DMS79 treated with DMSO at 0.1 percent for 48 hours (cell line): ENCODE results near the gene GPATCH4.
"Not testable (repeated sequence)": the region's sequence is repeated elsewhere in the genome, so short reads cannot be mapped to it uniquely, and the experiment has no call there.

Source experiments
- DNase-seq: peaks from one replicate; lab custom pipeline; 2025; lab: John Stamatoyannopoulos, UW

Gene GPATCH4

DNA sequence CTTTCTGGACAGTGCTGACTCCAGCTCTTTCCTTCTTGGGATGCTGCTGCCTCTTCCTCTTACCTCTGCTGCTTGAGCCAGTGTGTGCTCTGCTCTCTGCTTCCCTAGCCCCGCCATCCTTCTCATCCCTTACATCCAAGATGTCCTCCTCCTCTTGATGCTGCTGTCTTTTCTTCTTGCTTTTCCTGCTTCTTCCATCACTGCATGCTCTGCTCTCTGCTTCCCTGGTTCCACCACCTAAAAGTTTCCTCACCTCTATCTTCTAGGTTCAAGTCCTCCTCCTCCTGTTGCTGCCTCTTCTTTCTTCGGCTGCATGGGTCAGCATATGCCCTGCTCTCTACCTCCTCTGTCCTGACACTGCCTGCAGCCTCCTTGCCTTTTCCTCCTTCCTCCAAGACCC is 6.3 kb downstream of the GPATCH4 start:
- no peak for DNase-seq

DNA sequence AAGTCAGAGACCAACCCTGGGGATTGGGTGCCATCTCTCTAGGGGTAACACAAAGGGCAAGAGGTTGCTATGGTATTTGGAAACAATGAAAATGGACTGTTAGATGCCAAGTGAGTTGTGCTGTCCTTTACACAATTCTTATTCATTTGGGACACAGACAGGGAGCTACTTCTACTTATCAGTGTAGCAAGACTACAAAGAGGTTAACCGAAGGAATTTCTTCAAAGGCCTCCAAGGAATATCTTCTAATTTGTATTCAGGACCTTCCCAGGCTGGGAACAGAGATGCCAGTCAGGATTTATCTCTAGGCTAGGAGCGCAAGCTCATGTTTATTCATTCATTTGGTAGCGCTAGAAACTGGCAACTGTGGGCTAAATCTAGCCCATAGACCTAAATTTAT is 7.1 kb downstream of the GPATCH4 start:
- DNase-seq, result no peak

GRCh38 chr1:156593661-156593989 is 7.7 kb downstream of the GPATCH4 start:
- DNase-seq, result no peak

DNA sequence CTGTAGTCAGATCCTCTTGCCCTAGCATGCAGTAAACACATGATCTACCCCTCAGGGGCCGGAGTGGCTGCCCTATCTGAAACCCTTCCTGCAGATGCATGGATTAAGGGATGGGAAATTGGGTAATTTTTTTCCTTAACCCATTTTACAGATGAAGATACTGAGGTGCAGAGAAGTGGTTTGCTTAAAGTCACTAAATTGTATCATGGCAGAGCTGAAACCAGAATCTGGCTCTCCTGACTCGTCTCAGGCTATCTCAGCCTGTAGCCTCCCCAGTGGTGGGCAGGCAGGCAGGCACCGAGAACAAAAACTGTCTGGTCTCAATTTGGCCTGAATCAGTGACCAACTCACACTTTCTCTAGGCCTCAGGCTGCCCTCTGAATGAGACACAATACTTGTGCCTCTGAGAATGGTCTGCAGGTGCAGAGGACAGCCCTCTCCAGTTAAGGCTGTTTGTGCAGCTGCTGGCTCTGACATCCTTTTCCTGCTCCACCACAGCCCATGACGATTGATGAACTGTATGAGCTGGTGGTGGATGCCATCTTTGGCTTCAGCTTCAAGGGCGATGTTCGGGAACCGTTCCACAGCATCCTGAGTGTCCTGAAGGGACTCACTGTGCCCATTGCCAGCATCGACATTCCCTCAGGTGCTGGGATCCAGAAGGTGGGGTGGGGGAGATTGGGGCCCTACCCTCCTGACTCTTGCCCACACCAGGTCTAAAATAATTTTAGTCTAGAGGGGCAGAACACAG is 8.2 kb downstream of the GPATCH4 start:
- no peak for DNase-seq

DNA sequence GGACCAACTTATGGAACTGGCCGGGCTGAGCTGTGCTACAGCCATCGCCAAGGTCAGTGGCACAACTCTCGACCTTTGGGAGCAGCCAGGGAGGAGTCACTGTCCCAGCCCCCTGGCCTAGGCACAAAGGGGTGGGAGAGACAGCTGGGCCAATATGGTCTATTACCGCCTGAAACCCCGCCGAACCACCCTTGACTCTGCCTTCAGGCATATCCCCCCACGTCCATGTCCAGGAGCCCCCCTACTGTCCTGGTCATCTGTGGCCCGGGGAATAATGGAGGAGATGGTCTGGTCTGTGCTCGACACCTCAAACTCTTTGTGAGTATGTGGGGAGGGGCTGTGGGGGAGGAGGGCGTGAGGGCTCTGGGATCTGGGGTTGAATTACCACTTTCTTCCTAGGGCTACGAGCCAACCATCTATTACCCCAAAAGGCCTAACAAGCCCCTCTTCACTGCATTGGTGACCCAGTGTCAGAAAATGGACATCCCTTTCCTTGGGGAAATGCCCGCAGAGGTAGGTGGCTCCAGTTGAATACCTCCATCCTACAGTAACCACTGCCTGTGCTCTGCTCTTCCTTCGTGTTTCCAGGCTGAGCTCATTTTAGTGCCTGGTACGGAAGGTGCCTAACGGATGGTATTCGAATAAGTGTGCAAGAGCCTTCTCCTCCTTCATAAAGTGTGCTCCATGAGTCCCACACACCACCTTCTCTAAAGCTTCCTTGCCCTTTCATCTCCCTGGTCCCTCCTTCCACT is 8.9 kb downstream of the GPATCH4 start:
- DNase-seq, result no peak

DNA sequence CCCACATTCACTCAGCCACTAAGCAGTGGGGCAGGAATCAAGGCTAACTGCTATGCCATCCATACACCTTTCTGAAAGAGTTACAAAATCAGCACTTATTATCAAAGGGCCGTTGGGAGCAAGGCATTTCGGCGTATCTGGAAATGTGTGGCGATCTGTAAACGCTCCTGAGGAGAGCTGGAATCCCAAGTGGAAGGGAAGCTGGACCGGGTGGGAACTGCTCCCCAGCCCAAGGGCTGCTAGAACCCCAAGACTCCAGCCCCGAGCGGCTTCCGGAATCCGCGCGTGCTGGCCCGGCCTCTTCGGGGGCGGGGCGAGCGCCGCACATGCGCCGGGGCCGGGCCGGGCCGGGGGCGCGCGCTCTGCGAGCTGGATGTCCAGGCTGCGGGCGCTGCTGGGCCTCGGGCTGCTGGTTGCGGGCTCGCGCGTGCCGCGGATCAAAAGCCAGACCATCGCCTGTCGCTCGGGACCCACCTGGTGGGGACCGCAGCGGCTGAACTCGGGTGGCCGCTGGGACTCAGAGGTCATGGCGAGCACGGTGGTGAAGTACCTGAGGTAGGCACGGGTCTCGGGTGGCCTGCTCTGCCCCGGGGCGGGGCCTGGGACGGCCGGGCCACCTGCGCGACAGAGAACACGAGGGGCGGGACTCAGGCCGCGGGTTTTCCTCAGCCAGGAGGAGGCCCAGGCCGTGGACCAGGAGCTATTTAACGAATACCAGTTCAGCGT is 9.7 kb downstream of the GPATCH4 start, which contains the start of gene NAXE:
Gene NAXE, plus strand, starts transcription at position 345 of the 726 bp plus-strand sequence. Its CDS starts 29 bp downstream, at position 374.
- peak; percentile 44 for DNase-seq

GRCh38 chr1:156591181-156591431 is 10.2 kb downstream of the GPATCH4 start:
- DNase-seq, result no peak

GRCh38 chr1:156590326-156591180 is 10.7 kb downstream of the GPATCH4 start:
- DNase-seq, result no peak

DNA sequence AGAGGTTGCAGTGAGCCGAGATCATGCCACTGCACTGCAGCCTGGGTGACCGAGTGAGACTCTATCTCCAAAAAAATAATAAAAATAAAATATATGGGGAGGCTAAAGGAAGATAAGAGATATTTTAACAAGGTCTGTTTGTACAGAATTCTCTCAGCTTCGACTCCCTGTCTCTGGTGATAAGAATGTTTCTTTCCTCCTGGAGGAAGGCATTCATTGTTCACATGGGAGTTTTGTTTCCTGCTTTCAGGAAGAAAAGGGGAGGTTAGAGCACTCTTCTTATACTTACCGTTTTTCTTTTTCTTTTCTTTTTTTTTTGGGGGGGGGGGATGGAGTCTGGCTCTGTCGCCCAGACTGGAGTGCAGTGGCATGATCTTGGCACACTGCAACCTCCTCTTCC is 11.7 kb downstream of the GPATCH4 start:
- no peak for DNase-seq

DNA sequence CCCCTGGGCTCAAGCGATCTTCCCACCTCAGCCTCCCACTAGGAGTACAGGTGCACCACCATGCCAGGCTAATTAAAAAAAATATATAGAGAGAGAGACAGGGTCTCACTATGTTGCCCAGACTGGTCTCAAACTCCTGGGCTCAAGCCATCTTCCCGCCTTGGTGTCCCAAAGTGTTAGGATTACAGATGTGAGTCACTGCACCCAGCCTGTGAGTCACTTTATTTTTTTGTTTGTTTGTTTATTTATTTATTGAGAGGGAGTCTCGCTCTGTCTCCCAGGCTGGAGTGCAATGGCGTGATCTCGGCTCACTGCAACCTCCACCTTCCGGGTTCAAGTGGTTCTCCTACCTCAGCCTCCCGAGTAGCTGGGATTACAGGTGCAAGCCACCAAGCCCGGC is 13.4 kb downstream of the GPATCH4 start:
- not testable (repeated sequence) for DNase-seq

DNA sequence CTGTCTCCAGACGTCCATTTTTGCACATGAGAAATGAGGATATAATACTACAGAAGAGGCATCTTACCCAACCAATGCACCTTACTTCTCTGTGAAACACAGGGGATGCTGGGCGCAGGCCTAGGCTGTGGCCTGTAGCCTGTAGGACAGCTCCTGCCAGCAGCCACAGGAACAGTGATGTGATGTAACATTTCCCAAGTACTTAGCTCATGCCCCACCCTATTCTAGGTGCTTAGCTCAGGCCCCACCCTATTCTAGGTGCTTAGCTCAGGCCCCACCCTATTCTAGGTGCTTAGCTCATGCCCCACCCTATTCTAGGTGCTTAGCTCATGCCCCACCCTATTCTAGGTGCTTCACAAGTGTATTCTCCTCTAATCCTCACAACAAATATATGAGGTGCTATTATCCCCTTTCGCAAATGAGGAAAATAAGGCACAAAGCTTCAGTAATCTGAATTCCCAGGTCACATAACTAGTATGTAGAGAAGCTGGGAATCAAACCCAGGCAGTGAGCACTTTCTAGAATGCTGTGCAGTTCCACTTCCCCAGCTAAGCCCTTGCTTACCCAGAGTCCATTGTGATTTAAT is 14.3 kb downstream of the GPATCH4 start:
- no peak for DNase-seq

DNA sequence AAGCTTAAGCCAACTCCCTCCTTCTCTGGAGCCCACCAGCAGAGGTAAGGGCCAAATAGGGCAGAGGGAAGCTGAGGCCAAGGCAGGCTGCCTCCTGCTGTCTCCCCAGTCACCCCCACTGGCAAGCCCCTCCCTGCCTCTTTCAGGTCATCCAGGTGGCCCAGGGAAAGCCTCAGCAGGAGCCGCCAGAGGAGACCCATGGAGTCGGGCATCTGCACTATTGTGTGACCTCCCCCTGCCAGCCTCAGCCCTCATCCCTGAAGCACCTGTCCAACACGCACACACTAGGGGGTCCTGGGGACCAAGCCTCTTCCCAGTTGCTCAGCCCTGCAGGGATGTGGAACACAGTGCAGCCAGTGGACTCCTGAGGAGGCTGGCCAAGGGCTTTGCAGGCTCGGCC is 15.0 kb downstream of the GPATCH4 start:
- no peak for DNase-seq

DNA sequence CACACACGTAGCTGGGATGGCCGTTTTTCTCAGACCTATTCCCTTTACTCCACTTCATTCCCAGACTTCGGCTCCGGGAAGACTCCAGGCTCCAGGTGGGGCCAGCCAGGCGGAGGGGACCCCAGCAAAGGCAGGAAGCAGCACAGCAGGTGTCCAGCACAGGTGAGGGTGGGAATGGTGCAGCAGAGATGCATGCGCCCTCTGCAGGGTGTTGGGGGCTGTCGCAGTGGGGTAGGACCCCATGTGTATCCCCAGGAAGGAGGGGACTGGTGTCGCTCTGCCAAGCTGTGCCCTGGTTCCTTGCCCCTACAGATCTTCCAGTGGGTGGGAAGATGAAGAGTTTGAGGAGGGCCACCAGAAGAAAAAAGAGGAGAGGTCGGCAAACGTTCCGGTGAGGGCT is 16.5 kb downstream of the GPATCH4 start:
- DNase-seq, result no peak

DNA sequence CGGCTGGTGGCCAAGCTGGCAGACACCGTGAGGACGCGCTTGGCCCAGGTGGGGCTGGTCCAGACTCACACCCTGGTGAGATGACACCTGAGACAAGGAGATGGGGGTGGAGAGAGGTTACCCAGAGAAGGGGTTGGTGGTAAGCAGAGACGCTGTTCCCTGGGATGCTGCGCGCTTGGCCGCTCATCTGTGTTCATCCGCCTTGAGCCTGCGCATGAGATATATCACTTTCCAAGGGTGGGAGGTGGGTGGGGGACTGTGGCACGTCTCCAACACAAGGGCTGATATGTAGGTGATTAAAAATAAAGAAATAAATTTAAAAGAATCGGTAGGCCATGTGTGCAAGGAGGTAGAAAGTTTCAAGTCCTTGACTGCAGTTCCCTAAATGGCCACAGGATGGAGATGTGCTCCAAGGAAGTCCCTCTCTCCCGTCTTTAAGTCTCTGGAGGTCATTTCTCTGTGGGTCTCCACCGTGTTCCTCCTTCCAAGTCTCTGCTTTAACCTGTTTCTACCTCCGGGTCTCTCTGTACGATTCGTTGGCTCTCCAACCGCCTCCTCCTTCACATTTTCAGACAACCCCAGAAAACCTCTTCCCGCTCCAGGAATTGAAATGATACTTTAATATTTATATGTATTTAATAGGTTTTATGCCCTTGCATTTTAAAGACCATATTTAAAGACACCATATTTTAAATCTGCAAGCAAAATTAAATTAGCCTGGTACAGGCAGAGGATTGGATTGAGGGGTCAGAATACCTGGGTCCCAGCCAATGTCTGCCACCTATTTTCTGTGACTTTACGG is 17.3 kb downstream of the GPATCH4 start:
- DNase-seq, result peak; percentile 91

DNA sequence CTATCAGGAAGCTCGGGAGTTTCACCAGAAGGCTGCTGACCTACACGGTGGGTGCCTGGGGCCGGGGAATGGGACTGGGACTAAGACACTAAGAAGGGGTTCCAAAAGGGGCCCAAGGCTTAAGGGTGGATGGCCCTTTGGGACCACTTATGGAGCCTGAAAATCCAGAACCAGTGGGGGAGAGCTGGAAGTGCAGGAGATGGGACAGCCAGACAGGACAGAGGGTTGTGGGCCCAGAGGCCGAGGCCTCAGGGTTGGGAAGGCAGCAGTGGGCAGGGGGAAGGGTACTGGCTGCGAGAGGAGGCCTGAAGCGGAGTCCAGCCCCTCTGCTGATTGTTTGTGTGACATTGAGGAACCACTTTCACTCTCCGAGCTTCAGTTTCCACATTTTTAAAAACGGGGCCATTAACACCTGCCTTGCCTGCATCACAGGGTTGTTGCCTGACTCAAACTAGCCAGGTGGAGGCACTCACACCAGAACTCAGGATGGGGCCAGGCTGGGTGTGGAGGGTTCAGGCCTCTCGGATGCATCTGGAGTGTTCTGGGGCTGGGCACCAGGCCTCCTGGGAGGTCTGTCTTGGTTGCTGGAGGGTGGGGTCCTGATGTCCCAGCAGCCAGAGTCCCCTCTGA is 18.8 kb downstream of the GPATCH4 start:
- no peak for DNase-seq

- no peak for DNase-seq
These were observed 19.5 kb downstream of the GPATCH4 start for GRCh38 chr1:156581661-156582387.

DNA sequence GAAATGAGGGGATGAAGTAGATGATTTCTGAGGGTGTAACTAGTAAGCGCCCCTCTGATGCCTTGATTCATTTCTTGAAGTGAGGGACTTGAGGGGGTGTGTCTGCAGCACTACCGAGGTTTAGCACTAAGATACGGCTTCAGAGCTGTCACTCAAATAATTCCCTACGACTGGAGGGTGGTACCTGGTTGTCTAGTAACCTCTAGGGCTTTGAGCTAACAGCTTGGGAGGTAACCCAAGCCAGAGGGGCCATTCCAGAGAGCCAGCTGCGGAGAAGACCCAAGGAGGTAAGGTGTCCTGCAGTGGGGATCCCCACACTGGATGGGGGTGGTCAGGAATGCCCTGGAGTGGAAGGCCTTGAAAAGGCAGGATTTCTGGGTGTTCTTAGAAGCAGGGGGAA is 21.8 kb downstream of the GPATCH4 start, which contains the start of gene TTC24:
Gene TTC24, plus strand, starts transcription at position 252 of the 400 bp plus-strand sequence. CDS start 1,642 bp downstream, outside the sequence.
- no peak for DNase-seq

- DNase-seq, result no peak
These were observed 23.2 kb downstream of the GPATCH4 start for GRCh38 chr1:156578055-156578454.

DNA sequence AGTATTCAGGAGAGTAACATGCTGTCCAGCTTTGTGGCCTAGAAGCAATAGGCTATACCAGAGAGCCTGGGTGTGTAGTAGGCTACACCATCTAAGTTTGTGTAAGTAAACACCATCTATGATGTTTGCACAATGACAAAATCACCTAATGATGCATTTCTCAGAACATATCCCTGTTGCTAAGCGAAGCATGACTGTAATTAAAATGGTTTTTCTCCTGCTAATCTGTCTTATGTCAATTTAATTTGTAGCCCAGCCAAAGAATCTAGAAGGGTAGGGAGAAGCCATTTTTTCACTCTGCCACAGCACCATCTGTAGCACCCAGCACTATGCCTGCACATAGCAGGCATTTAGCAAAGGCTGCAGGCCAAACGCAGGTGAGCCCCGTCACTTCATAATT is 23.7 kb downstream of the GPATCH4 start:
- no peak for DNase-seq
